IPS-18a (cell line): Measurements from ENCODE around the gene PRR7.

Experiments used
- H3K27ac ChIP-seq: one replicate; pipeline ENCODE4 v1.5.1; 2013; ENCODE audit warnings: low read length
- H3K27me3 ChIP-seq: one replicate; pipeline ENCODE4 v1.6.1; 2013; ENCODE audit warnings: mild to moderate bottlenecking, low read length; ENCODE audit not compliant: control insufficient read depth, insufficient read depth
- H3K36me3 ChIP-seq: one replicate; pipeline ENCODE4 v1.6.1; 2013; ENCODE audit warnings: low read depth, low read length; ENCODE audit not compliant: control insufficient read depth
- H3K4me1 ChIP-seq: one replicate; pipeline ENCODE4 v1.6.1; 2013; ENCODE audit warnings: low read depth, low read length; ENCODE audit not compliant: control insufficient read depth
- H3K4me3 ChIP-seq: one replicate; pipeline ENCODE4 v1.5.1; 2013; ENCODE audit warnings: low read length
- H3K9ac ChIP-seq: one replicate; pipeline ENCODE4 v1.6.1; 2013; ENCODE audit warnings: mild to moderate bottlenecking, low read length, moderate library complexity
- H3K9me3 ChIP-seq: one replicate; pipeline ENCODE4 v1.6.1; 2013; ENCODE audit warnings: low read depth, low read length; ENCODE audit not compliant: control insufficient read depth

PRR7 gene

DNA sequence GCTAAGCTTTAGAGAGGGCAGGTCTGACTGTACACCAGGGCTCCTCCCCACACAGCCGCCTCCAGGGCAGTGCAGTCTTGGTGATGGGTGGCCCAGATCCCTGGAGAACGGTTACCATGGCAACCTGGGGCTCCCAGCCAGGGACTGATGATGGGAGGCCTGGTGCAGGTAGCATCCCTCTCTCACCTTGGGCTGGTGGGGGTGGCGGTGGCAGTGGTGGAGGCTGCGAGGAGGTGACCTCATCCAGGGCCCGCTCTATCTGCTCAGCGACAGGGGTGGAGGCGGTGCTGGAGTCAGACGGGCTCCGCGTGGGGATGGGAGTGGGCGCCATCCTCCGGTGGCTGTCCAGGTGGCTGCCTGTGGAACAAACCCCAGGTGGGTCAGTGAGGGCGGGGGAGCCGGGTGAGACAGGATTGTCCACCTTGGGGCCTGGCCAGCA lies 12.3 kb downstream of the PRR7 start:
- Histone ChIP-seq H3K4me3 (no peak overlapping the region), H3K36me3 (peaks cover 50% of the 10 kb centered on the region), H3K27ac (no peak overlapping the region), H3K27me3 (peaks cover 1% of the 10 kb centered on the region), H3K9ac (no peak overlapping the region), H3K9me3 (no peaks in the 10 kb centered on the region), H3K4me1 (peaks cover 9% of the 10 kb centered on the region)

- no peaks in the 10 kb centered on the region for H3K27me3 ChIP-seq
- no peak overlapping the region for H3K27ac ChIP-seq
- peaks cover 9% of the 10 kb centered on the region for H3K4me1 ChIP-seq
- peaks cover 50% of the 10 kb centered on the region for H3K36me3 ChIP-seq
- H3K4me3 ChIP-seq: no peak overlapping the region
- H3K9ac ChIP-seq: no peak overlapping the region
- H3K9me3 ChIP-seq: no peaks in the 10 kb centered on the region
Observed at GRCh38 chr5:177459357-177459756, 12.7 kb downstream of the PRR7 start.

GRCh38 chr5:177459819-177460628 lies 13.4 kb downstream of the PRR7 start:
- Histone ChIP-seq H3K36me3 (peaks cover 51% of the 10 kb centered on the region), H3K27me3 (no peaks in the 10 kb centered on the region), H3K27ac (no peak overlapping the region), H3K9me3 (no peaks in the 10 kb centered on the region), H3K4me3 (no peak overlapping the region), H3K9ac (no peak overlapping the region), H3K4me1 (peaks cover 9% of the 10 kb centered on the region)

GRCh38 chr5:177462021-177462670 lies 15.5 kb downstream of the PRR7 start:
- H3K9me3 ChIP-seq: no peaks in the 10 kb centered on the region
- H3K27me3 ChIP-seq: no peaks in the 10 kb centered on the region
- peaks cover 67% of the 10 kb centered on the region for H3K36me3 ChIP-seq
- H3K27ac ChIP-seq: no peak overlapping the region
- no peak overlapping the region for H3K4me3 ChIP-seq
- H3K9ac ChIP-seq: no peak overlapping the region
- peaks cover 2% of the 10 kb centered on the region for H3K4me1 ChIP-seq

DNA sequence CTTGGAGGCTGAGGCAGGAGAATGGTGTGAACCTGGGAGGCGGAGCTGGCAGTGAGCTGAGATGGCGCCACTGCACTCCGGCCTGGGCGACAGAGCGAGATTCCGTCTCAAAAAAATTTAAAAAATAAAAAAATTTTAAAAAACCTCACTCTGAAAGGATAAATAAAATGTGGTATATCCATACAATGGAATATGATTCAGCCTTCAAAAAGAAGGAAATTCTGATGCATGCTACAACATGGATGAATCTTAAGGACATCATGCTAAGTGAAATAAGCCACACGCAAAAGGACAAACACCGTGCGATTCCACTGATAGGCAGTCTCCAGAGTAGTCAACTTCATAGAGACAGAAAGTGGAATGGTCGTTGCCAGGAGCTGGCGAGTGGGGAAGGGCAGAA lies 18.4 kb downstream of the PRR7 start:
- Histone ChIP-seq H3K36me3 (peaks cover 62% of the 10 kb centered on the region), H3K9ac (no peak overlapping the region), H3K9me3 (no peaks in the 10 kb centered on the region), H3K4me3 (no peak overlapping the region), H3K27ac (no peak overlapping the region), H3K4me1 (peaks cover 7% of the 10 kb centered on the region), H3K27me3 (no peaks in the 10 kb centered on the region)

GRCh38 chr5:177466861-177467260 lies 20.2 kb downstream of the PRR7 start:
- Histone ChIP-seq H3K9me3 (no peaks in the 10 kb centered on the region), H3K27me3 (no peaks in the 10 kb centered on the region), H3K27ac (no peak overlapping the region), H3K4me1 (peaks cover 25% of the 10 kb centered on the region), H3K36me3 (peaks cover 61% of the 10 kb centered on the region), H3K4me3 (no peak overlapping the region), H3K9ac (no peak overlapping the region)

DNA sequence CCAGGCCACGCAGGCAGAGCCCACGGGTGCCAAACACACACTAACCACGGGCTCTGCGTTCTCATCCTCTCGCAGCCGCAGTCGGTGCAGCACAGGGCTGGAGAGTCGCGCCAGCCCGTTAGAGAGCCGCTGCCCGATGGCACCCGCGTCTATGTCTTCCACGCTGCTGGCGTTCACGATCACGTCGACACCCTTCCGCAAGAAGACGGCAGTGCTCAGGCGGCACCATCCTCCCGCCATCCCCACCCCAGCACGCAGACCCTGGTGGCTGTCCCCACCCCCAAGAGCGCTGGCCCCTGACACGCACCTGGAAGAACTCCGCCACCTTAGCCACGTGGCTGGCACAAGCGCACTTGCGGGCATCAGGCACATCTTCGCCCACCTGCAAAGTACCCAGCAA lies 20.8 kb downstream of the PRR7 start:
- Histone ChIP-seq H3K27me3 (no peaks in the 10 kb centered on the region), H3K9me3 (no peaks in the 10 kb centered on the region), H3K4me1 (peaks cover 29% of the 10 kb centered on the region), H3K36me3 (peaks cover 62% of the 10 kb centered on the region), H3K4me3 (no peak overlapping the region), H3K27ac (no peak overlapping the region), H3K9ac (no peak overlapping the region)

DNA sequence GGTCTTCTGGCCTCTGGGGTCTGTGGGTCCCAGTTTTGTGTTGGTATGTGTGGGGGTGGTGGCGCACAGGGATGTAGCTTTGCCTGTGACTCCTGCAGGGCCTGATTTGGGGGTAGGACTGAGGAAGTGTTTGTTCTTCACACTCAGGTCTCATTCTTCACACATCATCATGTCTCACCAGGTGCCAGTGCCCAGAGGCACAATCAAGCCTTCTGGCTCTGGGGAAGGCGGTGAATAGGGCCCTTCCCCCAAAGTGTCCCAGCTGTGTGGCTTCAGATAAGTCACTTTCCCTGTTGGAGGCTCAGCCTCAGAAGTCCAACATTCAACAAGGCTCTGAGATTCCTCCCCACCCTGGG lies 21.7 kb downstream of the PRR7 start:
- Histone ChIP-seq H3K4me1 (peaks cover 29% of the 10 kb centered on the region), H3K27ac (no peak overlapping the region), H3K9ac (no peak overlapping the region), H3K36me3 (peaks cover 59% of the 10 kb centered on the region), H3K9me3 (no peaks in the 10 kb centered on the region), H3K27me3 (no peaks in the 10 kb centered on the region), H3K4me3 (no peak overlapping the region)

GRCh38 chr5:177468685-177469628 lies 22.3 kb downstream of the PRR7 start:
- no peak overlapping the region for H3K9ac ChIP-seq
- H3K36me3 ChIP-seq: peaks cover 55% of the 10 kb centered on the region
- no peak overlapping the region for H3K27ac ChIP-seq

DNA sequence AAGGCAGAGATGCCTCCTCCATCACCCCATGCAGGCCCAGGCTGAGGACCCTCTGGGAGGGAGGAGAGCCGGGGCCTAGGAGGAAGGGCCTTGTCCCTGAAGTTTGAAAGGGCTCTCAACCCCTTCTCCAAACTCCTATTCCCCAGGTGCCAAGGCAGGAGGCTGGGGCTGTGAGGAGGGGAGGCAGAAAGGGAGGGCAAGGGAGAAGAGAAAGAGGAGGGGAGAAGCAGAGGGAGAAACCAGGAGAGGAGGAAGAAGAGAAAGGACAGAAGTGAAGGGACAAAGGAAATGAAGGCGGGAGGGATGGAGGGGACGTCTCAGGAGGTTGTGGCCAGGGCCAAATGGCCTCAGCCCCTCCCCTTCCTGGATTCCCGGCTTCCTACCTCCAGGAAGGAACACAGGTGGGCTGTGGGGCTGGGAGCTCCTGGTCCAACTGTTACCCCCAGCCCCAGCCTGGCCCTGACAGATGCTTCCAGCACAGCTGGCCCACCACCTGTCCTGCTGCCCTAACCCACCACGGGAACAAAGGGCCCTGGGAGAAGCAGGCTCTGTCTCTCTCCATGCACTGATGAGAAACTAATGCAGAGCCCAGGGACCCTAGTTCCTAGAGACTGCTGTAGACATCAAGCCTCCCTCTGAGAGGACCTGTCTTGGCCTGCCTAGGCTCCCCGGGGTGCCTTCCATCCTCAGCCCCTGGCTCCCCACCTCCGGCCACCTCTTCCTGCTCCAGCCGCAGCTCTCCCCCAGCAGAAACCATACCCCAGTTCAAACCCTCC lies 23.3 kb downstream of the PRR7 start:
- Histone ChIP-seq H3K27me3 (no peaks in the 10 kb centered on the region), H3K4me1 (peaks cover 36% of the 10 kb centered on the region), H3K36me3 (peaks cover 55% of the 10 kb centered on the region), H3K9me3 (no peaks in the 10 kb centered on the region), H3K4me3 (no peak overlapping the region), H3K9ac (no peak overlapping the region), H3K27ac (no peak overlapping the region)

More at GRCh38 chr5:177468685-177469628, 22.3 kb downstream of the PRR7 start:
- H3K4me1 ChIP-seq: peaks cover 30% of the 10 kb centered on the region
- H3K27me3 ChIP-seq: no peaks in the 10 kb centered on the region
- no peak overlapping the region for H3K4me3 ChIP-seq
- no peaks in the 10 kb centered on the region for H3K9me3 ChIP-seq
